ENCODE results near the gene TSPAN17. TPM values are rescaled to one million over a fixed set of nuclear protein-coding genes. Genes with fewer than 3 reads are reported as not detected.
"Not testable (repeated sequence)": the region's sequence is repeated elsewhere in the genome, so short reads cannot be mapped to it uniquely, and the experiment has no call there.

The TSPAN17 gene
- total and polyA plus RNA-seq, 2 experiments from 2014 or later = 30.2 to 32.3 TPM

- Histone ChIP-seq H3K27ac (no peak overlapping the region), H3K9me3 (ENCODE audit: low read depth) (no peaks in the 10 kb centered on the region), H3K36me3 (no peaks in the 10 kb centered on the region), H3K4me3 (no peak overlapping the region), H3K27me3 (peaks cover 16% of the 10 kb centered on the region), H3K4me1 (ENCODE audit: low read depth) (peaks cover 3% of the 10 kb centered on the region)
- no peak for DNase-seq (ENCODE audit: low read depth in 1 of 2, low spot score in 1 of 2)
- TF ChIP-seq CTCF (IDR thresholded peaks at IDR 0.05; ENCODE audit: low read depth, low read length) = no peak
Measured at GRCh38 chr5:176697934-176698538, 50.8 kb downstream of the TSPAN17 start.

GRCh38 chr5:176699446-176699845, 52.2 kb downstream of the TSPAN17 start:
- not testable (repeated sequence) for H3K36me3 ChIP-seq
- H3K27me3 ChIP-seq = peaks cover 11% of the 10 kb centered on the region

GRCh38 chr5:176700239-176700847, 53.1 kb downstream of the TSPAN17 start:
- peak; percentile 12 to 48 for DNase-seq (ENCODE audit: low read depth in 1 of 2, low spot score in 1 of 2)
- peaks cover 11% of the 10 kb centered on the region for H3K27me3 ChIP-seq
- H3K4me1 ChIP-seq (ENCODE audit: low read depth) = no peaks in the 10 kb centered on the region
- no peak overlapping the region for H3K27ac ChIP-seq
- no peaks in the 10 kb centered on the region for H3K9me3 ChIP-seq (ENCODE audit: low read depth)
- H3K4me3 ChIP-seq = no peak overlapping the region
- no peaks in the 10 kb centered on the region for H3K36me3 ChIP-seq
- peak; percentile 34 for TF ChIP-seq CTCF (IDR thresholded peaks at IDR 0.05; ENCODE audit: low read depth, low read length)

More at GRCh38 chr5:176699446-176699845, 52.2 kb downstream of the TSPAN17 start:
- not testable (repeated sequence) for H3K4me1 ChIP-seq (ENCODE audit: low read depth); DNase-seq (ENCODE audit: low read depth in 1 of 2, low spot score in 1 of 2); H3K4me3 ChIP-seq; H3K27ac ChIP-seq; H3K9me3 ChIP-seq (ENCODE audit: low read depth)

GRCh38 chr5:176702671-176703641, 55.7 kb downstream of the TSPAN17 start:
- Histone ChIP-seq H3K4me1 (ENCODE audit: low read depth) (no peaks in the 10 kb centered on the region), H3K9me3 (ENCODE audit: low read depth) (no peaks in the 10 kb centered on the region), H3K4me3 (no peak overlapping the region), H3K27ac (no peak overlapping the region), H3K27me3 (peaks cover 3% of the 10 kb centered on the region), H3K36me3 (no peaks in the 10 kb centered on the region)
- no peak for DNase-seq (ENCODE audit: low read depth in 1 of 2, low spot score in 1 of 2)
- no peak for TF ChIP-seq CTCF (IDR thresholded peaks at IDR 0.05; ENCODE audit: low read depth, low read length)

GRCh38 chr5:176703857-176704256, 56.6 kb downstream of the TSPAN17 start:
- no peak for TF ChIP-seq CTCF (IDR thresholded peaks at IDR 0.05; ENCODE audit: low read depth, low read length)
- no peak overlapping the region for H3K4me3 ChIP-seq

More at GRCh38 chr5:176703857-176704256, 56.6 kb downstream of the TSPAN17 start:
- H3K4me1 ChIP-seq (ENCODE audit: low read depth) = no peaks in the 10 kb centered on the region
- no peaks in the 10 kb centered on the region for H3K27me3 ChIP-seq
- H3K36me3 ChIP-seq = no peaks in the 10 kb centered on the region
- no peak overlapping the region for H3K27ac ChIP-seq
- DNase-seq (ENCODE audit: low read depth in 1 of 2, low spot score in 1 of 2) = no peak
- H3K9me3 ChIP-seq (ENCODE audit: low read depth) = no peaks in the 10 kb centered on the region

All from cardiac muscle cell (in vitro differentiated cells and primary cell).